Prostate gland (tissue), 2 donors: ENCODE measurements around the gene ZNF835. TPM values are rescaled to one million over a fixed set of nuclear protein-coding genes. Genes with fewer than 3 reads are reported as not detected.

Experiments
- DNase-seq: peaks from one replicate; pipeline ENCODE4 v3.0.0-alpha.2; 2019; ENCODE audit warnings: low spot score
- H3K27ac ChIP-seq, 2 donors: fragments of 200-600 bp; sonication (generic); 2 replicates each; pipeline ENCODE4 v1.5.1; 2017 to 2019
- H3K27me3 ChIP-seq: fragments of 200-600 bp; sonication (generic); replicated peaks from 2 replicates; pipeline ENCODE4 v1.5.1; 2019; ENCODE audit not compliant: insufficient read depth
- H3K36me3 ChIP-seq, 2 donors: fragments of 200-600 bp; sonication (generic); 1 replicate in 1 of 2; 2 replicates in 1 of 2; pipeline versions ENCODE4 v1.5.1 to v1.8.1; 2017 to 2019
- H3K4me1 ChIP-seq: fragments of 200-600 bp; sonication (generic); replicated peaks from 2 replicates; pipeline ENCODE4 v1.5.1; 2019
- H3K4me3 ChIP-seq, 2 donors: fragments of 200-600 bp; sonication (generic); 2 replicates each; pipeline ENCODE4 v1.5.1; 2017 to 2019
- H3K9me3 ChIP-seq: fragments of 200-600 bp; sonication (generic); 2 replicates; pipeline ENCODE4 v1.5.1; 2017
- POLR2A ChIP-seq: fragments of 450-650 bp; IDR thresholded peaks from one replicate; pipeline ENCODE4 v1.6.1; 2016; ENCODE audit warnings: antibody characterized with exemption, mild to moderate bottlenecking
- POLR2AphosphoS5 ChIP-seq: sonication (generic); formaldehyde crosslinking; IDR thresholded peaks from one replicate; pipeline ENCODE4 v1.6.1; 2017; ENCODE audit warnings: antibody characterized with exemption
- WGBS: methylation state at CpG from one replicate; pipeline ENCODE4 v1.1.5; 2018; 5-methylcytosine and 5-hydroxymethylcytosine counted together
- intact Hi-C: fragments of 100-400 bp; cut with DNase I; formaldehyde crosslinking; loops from one replicate; pipeline ENCODE4 v1.14.2; 2022
- total RNA-seq, 2 donors: library from RNA; depleted of rRNA; stranded (reverse); fragments of >200 nt; gene quantifications; one replicate each; pipeline ENCODE4 v1.1.0, GENCODE V29; 2016
- TF ChIP-seq, protein P1 (sequence below), 4 experiments: fragments of 200-600 bp in 2 of 4; fragments of 450-650 bp in 2 of 4; sonication (generic) in 2 of 4; IDR thresholded peaks; 1 replicate in 3 of 4; 2 replicates in 1 of 4; pipeline ENCODE4 v1.5.1; 2016 to 2019; ENCODE audit warnings: antibody characterized with exemption in 4 of 4, mild to moderate bottlenecking in 2 of 4, moderate library complexity in 2 of 4

Gene ZNF835
- total RNA-seq, 2 donors from 2014 or later: 2.5 to 4.5 TPM

DNA sequence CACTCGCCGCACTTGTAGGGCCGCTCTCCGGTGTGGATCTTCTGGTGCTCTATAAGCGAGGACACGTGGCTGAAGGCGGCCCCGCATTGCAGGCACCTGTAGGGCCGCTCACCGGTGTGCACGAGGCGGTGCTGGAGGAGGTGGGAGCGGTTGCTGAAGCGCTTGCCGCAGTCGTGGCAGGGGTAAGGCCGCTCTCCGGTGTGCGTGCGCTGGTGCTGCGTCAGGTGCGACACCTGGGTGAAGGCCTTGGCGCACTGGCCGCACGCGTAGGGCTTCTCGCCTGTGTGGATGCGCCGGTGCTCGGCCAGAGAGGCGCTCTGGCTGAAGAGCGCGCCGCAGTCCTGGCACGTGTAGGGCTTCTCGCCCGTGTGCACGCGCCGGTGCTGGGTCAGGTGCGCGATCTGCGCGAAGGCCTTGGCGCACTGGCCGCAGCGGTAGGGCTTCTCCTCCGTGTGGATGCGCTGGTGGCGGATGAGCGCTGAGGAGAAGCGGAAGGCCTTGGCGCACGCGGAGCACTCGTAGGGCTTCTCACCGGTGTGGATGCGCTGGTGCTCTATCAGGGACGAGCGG lies 7.5 kb downstream of the ZNF835 start:
- H3K4me3 ChIP-seq: no peak overlapping the region
- no peak for DNase-seq
- H3K27ac ChIP-seq: no peak overlapping the region
- no peaks in the 10 kb centered on the region for H3K4me1 ChIP-seq
- no peaks in the 10 kb centered on the region for H3K27me3 ChIP-seq
- no peaks in the 10 kb centered on the region for H3K36me3 ChIP-seq
- H3K9me3 ChIP-seq: no peaks in the 10 kb centered on the region
- TF ChIP-seq POLR2A (no peak), POLR2AphosphoS5 (no peak)
- TF ChIP-seq, protein P1, sequence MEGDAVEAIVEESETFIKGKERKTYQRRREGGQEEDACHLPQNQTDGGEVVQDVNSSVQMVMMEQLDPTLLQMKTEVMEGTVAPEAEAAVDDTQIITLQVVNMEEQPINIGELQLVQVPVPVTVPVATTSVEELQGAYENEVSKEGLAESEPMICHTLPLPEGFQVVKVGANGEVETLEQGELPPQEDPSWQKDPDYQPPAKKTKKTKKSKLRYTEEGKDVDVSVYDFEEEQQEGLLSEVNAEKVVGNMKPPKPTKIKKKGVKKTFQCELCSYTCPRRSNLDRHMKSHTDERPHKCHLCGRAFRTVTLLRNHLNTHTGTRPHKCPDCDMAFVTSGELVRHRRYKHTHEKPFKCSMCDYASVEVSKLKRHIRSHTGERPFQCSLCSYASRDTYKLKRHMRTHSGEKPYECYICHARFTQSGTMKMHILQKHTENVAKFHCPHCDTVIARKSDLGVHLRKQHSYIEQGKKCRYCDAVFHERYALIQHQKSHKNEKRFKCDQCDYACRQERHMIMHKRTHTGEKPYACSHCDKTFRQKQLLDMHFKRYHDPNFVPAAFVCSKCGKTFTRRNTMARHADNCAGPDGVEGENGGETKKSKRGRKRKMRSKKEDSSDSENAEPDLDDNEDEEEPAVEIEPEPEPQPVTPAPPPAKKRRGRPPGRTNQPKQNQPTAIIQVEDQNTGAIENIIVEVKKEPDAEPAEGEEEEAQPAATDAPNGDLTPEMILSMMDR (IDR thresholded peaks at IDR 0.05): no peak
- intact Hi-C loops: no loop called here
- WGBS: 90% methylated on average over 58 of the region's 60 CpGs

DNA sequence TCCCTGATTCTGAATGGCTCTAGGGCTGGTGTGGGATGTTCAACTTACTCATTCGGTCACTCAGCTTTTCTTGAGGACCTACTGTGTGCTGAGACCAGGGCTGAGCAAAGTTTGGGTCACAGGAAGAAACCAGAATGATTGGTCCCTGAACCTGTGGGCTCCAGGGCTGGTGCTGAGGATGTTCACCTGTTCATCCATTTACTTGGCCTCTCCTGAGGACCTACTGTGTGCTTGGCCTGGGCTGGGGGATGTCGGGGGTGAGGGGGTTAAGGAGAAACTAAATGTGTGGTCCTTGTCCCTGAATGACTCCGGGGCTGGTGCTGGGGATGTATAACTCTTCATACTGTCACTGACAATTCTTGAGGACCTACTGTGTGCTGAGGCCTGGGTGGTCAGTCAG lies 10.3 kb downstream of the ZNF835 start:
- H3K27me3 ChIP-seq: no peaks in the 10 kb centered on the region
- TF ChIP-seq POLR2AphosphoS5: no peak
- no peak for TF ChIP-seq POLR2A
- TF ChIP-seq, protein P1 (IDR thresholded peaks at IDR 0.05): no peak
- H3K4me3 ChIP-seq: no peak overlapping the region
- H3K36me3 ChIP-seq: no peaks in the 10 kb centered on the region
- H3K9me3 ChIP-seq: no peaks in the 10 kb centered on the region
- no peak for DNase-seq
- WGBS: 95% methylated on average over 3 of the region's 3 CpGs
- H3K27ac ChIP-seq: no peak overlapping the region
- no peaks in the 10 kb centered on the region for H3K4me1 ChIP-seq
- intact Hi-C loops: no loop called here

DNA sequence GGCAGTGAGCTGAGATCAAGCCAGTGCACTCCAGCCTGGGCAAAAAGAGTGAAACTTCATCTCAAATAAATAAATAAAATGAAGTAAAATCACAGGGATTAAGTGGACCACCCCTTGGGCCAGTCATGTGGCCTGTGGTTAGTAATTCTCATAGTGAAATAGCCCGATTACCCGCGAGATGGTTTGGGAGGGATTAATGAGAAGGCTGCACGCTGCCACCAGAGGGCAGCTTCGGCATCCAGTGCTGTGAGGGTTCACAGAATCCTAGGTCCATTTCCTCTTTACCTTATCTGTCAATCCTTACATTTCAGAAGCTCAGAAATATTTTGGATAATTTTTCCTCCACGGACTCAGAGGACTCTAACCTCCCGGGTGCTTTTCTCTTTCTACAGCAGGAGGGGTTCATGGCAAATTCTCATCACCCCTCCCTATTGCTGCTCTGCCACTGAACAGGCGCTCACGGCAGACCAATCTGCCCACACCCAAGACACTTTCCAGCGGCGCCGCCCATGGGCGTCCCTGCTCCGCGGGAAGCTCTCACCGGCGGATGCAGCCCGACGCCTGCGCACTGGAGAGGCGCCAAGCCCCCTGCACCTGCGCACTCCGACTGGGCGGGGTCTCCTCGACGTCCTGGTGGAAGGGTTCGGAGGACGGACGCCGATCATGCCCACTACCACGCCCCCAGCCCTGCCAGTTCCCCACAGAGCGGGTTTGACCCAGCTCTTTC lies 11.0 kb downstream of the ZNF835 start:
- Histone ChIP-seq H3K9me3 (no peaks in the 10 kb centered on the region), H3K27me3 (no peaks in the 10 kb centered on the region), H3K36me3 (no peaks in the 10 kb centered on the region), H3K4me3 (no peak overlapping the region), H3K27ac (no peak overlapping the region), H3K4me1 (no peaks in the 10 kb centered on the region)
- intact Hi-C loops: no loop called here
- 15% methylated on average over 32 of the region's 32 CpGs for WGBS
- TF ChIP-seq, protein P1 (IDR thresholded peaks at IDR 0.05): no peak
- TF ChIP-seq POLR2A: no peak
- TF ChIP-seq POLR2AphosphoS5: no peak
- DNase-seq: no peak

DNA sequence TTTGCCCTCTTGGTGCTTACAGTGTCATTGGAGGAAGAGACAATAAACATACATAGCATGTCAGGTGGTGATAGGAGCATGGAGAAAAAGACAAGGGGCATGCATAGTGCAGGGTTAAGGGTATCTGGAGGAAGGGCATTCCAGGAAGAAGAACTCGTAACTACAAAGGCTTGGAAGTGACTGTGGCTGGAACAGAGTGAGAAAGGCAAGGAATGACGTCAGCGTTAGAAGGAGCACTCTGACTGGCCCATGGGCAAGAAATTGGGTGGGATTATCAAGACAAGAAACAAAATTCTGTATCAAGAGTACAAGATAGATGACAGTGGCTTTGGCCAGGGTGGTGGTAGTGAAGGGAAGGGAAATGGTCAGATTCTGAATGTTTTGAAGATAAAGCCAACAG lies 17.4 kb downstream of the ZNF835 start:
- no peaks in the 10 kb centered on the region for H3K36me3 ChIP-seq
- no peak for DNase-seq

More for the DNA sequence above, 17.4 kb downstream of the ZNF835 start:
- no peaks in the 10 kb centered on the region for H3K27me3 ChIP-seq
- intact Hi-C loops: no loop called here
- WGBS: 62% methylated on average over 3 of the region's 3 CpGs
- no peaks in the 10 kb centered on the region for H3K4me1 ChIP-seq
- H3K27ac ChIP-seq: no peak overlapping the region
- H3K4me3 ChIP-seq: no peak overlapping the region
- H3K9me3 ChIP-seq: no peaks in the 10 kb centered on the region
- TF ChIP-seq, protein P1 (IDR thresholded peaks at IDR 0.05): no peak
- TF ChIP-seq POLR2A (no peak), POLR2AphosphoS5 (no peak)
